HG02610 (cell line): ENCODE measurements around the gene UNC5A.

ENCODE experiments used
- ATAC-seq: cut with Tn5 transposase; IDR thresholded peaks from one replicate; pipeline ENCODE4 v1.9.1; 2021; ENCODE audit warnings: mild to moderate bottlenecking, moderate library complexity; ENCODE audit not compliant: unreplicated experiment

Gene UNC5A

DNA sequence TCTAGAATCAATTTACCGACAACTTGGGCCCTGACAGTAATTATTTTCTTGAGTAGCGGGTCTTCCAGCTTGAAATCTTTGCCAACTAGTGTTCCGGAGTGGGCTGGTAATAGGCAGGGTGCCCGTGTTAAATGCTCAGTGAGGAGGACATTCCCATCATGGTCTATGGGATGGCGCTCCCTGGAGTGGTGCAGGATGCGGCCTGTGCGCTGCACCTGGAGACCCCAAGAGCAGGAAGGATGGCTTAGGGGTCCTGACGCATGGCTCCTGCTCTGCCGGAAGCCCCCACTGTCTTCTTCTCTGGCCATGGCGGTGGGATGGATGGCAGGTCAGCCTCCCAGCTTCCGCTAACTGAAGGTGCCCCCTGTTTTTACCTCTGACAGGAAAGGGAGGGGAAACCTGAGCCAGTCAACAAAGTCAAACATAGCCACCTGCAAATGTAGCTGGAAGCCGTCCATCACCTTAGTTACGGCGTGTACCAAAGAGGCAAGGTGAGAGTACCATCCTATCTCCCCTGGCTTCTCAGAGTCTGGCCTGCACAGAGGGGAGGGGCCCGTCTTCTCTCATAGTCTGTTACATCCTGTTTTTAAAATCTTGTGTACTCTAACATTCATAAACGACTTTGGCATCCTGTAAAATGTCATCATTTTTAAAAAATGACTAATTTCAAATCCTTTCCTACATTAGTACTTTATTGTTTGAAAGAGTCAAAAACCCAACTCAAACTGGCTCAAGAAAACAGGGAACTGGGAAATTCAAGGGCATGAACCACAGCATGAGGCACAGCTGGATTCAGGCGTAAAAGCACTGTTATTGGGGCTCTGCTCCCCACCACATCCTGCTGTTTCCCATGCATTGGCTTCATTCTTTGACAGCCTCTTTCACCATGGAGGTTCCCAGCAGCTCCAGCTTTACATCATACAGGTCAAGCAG lies 28.5 kb upstream of the UNC5A start:
- no peak for ATAC-seq

DNA sequence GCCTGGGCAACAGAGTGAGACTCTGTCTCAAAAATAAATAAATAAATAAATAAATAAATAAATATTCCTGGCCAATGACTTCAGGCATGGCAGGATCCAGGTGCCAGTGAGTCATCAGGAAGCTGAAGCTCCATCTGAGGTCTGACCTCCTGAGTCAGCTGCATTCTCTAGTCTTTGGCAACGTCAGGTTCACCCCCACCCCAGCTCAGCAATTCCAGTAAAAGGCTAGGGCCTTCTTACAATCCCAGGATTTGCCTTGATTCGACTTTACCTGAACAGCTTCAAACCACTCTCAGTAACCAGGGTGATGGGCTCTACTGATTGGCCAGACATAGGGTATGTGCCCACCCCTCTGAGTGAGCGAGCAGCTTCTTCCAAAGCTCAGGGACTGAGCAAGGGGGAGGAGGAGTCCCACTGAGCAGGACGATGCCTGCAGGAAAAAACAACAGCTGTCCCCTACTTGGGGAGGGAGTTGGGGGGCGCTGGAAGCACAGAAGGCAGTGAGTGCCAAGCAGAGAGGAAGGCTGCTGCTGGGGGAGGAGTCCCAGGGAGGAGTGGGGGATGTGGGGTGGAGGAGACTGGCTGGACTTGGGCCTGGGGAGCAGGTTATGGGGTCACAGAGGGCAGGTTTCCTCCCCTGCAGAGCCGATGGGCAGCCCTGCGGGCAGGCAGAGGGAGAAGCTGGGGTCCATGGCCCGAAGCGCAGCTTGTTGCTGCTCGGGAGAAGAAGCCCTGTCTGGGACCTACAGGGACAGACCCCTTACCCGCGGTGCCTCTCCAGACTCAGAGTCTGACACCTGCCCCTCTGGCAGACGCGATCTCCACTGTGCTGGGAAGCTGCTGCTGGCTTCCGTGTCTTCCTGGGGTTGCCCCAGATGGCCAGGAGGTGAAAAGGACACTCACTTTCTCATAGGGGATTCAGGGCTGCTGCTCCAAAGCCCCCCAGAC lies 25.9 kb upstream of the UNC5A start:
- no peak for ATAC-seq

DNA sequence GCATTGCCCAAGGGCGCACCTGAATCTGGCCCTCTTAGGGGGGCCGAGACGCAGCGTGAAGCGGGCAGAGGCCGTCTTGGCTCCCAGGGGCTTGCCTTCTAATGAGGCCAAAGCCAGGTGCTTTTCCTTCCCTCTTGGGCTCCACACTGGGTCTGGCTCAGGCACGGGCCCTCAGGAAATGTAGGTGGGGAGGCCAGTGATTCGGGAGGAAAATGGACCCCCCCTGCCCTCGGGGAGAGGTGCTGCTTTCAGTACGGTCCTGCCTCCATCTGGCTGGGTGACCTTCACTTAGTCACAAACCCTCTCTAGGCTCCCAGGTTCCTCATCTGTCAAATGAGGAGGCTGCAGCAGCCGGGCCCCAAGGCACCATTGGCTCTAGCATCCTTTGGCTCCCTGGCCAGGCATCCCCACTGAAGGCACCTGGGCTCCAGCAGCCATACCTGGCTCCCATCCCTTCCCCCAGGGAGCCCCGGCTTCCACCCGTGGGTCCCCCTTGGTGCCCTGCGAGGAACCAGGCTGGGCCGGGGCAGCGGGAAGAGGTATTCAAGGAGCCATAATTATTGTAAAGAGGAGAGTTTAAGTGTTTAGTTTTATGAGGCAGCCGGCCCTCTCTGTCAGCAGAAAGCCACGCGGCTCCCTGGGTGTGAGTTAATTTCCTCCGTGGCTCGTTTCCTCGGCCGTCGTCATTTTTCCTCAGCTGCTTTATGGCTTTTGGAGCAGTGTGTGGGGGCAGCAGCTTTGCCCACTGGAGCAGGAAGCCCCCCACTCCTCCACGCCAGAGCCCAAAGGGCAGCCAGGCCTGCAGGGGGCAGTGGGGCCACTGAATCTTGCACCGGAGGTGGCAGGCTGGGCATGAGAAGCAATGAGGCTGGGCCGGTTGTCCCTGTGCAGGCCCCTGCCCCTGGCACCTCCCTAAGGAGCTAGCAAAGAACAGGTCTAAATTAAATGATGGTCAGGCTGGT lies 24.9 kb upstream of the UNC5A start:
- ATAC-seq, result no peak

DNA sequence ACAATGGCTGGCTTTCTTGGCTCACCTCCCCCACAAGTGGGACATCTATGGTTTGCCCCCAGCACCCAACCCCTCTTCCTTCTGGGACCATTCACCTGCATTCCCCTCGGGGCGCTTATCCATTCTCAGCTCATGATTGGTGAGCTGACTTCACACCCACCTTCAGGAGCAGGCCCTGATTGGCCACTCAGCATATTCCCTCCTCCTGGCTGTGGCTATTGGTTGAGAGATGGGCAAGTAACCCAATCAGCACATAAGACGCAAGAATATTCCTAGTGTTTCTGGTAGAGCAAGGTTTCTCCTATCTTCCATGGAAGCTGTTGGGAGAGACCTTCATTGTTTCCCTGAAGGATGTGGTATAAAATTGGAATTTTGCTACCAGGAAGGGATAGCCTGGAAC lies 22.7 kb upstream of the UNC5A start:
- no peak for ATAC-seq

DNA sequence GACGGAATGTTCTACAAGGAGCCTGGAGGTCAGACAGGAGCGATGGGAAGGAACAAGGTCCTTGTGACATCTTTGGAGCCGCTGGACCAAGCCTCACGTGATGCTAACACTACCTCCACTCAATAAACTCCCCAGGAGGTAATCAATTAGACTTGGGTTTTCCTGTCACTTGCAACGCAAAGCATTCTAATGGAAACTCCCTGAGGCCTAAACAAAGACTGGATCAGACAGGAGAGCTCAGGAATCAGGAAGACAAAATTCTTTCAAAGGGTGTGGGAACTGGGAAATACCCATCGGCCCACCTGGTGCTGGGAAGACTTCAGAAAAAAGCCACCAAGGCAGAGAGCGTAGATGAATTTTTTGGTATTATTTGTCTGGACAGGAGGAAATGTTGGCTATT lies 22.3 kb upstream of the UNC5A start:
- ATAC-seq, result no peak

DNA sequence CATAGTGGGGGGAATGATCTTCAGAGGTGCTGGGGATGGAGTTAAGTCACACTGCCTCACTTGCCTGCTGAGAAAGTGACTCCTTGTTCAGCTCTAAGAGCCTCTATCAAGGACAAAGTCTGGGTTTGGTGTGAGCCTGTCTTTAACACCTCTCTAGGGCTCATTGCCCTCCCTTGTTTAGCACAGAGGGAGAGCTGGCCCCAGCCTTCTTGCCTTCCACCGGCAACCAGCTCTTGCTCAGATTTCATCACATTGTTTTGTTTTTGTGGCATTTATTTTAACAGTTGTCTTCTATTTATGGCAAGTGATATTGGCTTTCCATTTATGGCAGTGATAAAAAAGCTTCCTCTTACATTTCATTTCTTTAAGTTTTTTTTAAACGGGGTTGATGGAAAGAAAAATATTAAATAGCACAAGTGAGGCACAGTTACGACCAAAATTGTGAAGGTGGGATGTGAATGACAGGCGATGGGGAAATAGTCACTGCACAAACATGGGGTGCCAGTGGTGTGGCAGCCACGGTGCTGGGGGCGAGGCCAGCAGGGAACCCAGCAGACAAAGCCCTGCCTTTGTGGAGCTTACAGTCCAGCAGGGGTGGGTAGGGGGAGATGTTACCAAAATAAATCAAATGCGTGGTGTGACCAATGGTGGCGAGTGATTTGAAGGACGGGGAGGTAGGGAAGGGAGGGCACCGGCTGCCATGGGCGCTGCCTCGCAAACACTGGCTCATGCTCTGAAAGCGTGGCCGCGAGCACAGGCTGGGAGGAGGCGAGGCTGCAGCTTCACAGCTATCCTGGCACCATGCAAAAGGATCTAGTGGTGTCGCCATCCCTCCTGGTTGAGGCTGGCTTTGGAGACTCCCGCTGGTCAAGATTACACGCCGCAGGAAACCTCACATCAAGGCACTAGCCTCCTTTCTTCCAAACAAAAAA lies 21.2 kb upstream of the UNC5A start:
- no peak for ATAC-seq

DNA sequence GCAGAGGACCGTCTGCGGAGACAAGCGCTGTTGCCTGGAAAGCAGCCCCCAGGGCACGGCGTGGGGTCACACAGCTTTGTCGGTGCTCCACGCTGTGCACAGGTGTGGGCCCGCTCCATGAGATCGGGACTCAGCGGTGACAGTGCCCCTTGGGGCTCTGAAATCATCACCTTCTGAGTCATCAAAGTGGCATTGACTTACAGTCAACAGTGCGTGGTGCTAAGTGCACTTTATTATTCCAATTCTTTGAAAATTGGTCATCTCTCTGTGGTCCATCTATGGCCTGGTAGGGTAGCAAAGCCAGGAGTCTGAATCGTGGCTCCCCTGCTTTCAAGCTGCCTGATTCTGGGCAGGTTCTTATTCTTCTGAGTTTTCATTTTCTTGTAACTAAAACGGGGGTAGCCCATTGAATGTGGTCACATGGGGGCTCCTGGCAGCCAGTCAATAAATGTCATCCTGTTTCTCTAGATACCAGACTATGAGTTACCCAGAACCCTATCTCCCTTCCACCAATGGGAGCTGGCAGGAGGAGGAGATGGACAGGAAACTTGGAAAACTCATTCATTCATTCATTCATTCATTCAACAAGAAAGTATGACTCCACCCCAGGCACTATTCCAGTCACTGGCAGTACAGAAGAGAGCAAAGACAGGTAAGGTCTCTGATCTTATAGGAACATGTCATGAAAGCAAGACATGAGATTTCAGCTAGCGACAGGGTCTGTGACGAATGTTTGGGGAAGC lies 20.3 kb upstream of the UNC5A start:
- ATAC-seq, result no peak

DNA sequence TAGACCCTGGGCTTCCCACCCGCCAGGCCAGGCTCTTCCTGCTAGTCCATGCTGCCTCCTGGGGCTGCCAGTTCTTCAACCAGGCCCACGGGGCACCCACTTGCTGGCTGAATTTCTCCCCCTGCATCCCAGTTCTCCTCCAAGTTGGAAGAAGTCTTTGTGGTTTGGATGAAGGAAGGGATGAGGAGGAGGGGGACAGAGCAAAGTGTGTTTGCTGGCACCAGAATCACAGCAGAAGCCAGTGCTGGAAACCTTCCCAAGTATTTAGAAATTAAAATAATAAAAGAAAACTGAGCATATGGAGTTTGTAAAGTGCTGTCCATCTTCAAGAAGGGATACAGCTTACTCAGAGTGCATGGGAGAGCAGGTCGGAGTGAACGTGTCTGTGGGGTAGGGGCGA lies 19.4 kb upstream of the UNC5A start:
- ATAC-seq, result no peak

DNA sequence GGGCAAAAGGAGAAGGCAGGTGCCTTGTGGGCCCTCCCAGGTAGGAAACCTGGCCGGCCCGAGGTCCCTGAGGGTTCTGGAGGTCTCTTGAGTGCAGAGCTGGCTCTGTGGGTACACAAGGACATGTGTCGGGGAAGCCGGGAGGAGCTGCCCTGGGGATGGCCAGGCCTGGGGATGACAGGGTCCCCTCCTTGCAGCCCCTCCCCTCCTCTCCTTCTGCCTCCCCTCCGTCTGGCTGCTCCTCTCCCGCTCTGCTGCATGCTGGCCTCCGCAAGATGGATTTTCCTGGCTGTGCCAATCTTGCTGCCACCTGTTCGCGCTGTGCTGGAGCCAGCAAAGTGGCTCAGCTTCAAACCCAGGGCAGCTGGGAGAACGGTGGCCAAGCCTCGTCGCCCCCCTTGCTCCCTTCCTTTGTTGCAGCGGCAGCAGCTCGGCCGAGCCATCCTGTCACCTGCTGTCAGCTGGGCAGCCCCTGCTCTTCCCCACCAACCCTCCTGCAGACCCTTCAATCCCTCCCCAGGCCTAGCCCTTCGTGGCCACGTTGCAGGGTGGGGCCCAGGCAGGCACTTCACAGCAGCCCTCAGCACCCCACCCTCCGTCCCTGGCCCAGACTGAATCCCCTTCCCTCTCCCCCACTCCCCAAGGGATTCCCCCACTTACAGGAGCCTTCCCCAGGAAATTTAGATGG lies 17.6 kb upstream of the UNC5A start:
- no peak for ATAC-seq

DNA sequence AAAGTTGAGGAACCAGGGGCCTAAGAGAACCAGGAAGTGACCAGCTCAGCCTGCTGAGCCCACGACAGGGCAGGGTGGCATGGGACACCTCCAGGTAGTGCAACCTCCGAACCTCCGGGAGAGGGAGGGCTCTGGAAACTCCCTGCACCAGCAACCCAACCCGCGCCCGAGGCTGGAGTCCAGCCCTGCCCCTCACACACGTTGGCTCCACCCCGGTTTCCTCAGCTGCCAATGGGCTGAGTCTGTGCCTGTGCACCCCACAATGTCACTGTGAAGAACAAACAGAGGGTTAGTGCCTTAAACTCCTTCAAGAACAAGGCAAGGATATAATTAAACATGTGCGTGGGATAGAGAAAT lies 17.0 kb upstream of the UNC5A start:
- no peak for ATAC-seq

DNA sequence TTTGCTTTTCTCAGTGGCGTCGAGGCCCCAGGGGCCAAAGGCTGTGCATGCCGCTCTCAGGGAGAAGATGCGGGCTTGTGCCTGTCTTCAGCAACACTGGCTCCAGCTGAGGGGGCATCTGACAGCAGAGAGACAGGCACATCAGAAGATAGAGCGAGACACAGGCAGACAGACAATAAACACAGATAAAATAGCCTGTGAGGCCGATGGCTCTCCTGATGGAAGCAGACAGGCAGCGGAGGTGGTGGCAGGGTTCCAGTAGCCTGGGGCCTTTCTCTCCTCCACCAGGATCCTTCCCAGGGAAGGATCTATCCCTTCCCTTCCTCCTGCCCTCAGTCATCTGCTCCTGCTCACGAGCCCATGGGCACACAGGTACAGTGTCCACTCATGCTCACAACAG lies 16.6 kb upstream of the UNC5A start:
- ATAC-seq, result no peak

DNA sequence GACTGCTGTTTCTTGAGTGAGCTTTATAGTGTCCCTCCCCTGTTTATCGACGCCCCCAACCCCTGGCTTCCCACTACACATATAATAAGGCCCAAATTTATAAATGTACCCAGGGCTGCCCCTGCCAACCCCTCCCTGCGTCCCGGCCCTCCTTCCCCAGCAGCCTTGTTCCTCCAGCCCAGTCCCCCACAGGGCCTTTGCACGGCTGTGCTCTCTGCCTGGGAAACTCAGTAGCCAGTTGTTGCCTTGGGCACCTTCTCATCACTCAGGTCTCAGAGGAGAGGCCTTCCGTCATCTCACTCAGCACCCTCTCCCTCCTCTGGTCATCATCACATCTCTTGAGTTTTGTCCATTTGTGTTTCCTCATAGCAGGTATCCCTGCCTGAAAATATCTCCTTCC lies 15.8 kb upstream of the UNC5A start:
- ATAC-seq, result no peak

DNA sequence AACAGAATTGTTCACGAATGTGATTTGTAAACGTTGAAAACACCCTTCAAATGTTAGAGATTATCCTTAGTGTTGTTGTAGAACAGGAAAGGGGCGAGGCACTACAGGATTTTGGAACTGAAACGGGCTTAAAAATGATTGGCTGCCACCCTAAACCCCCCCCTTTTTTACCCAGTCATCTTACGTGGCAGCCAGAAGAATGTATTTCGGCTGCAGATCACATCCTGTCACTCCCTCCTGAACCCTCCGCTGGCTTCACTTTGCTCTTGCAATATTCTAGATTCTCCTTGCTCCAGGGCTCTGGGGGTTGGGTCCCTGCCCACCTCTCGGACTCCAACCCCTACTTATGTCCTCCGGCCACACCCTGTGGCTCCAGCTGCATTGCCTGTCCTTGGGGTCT lies 13.9 kb upstream of the UNC5A start:
- no peak for ATAC-seq

DNA sequence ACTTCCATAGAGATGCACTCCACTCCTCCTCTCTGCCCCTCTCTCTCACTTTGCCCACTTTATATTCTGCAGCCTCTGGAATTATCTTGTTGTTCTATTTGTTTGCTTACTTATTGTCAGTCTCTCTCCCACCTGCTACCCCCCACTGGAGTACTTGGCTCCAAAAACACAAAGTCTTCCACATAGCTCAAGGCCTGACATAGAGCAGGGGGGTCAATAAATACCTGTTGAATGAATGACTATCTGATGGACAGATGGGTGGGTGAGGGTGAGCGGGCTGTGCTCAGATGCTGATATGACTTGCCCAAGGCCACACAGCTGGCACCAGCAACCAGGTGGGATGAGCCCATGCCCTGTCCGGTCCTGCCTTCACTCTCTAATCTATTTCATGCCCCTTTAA lies 13.4 kb upstream of the UNC5A start:
- no peak for ATAC-seq

DNA sequence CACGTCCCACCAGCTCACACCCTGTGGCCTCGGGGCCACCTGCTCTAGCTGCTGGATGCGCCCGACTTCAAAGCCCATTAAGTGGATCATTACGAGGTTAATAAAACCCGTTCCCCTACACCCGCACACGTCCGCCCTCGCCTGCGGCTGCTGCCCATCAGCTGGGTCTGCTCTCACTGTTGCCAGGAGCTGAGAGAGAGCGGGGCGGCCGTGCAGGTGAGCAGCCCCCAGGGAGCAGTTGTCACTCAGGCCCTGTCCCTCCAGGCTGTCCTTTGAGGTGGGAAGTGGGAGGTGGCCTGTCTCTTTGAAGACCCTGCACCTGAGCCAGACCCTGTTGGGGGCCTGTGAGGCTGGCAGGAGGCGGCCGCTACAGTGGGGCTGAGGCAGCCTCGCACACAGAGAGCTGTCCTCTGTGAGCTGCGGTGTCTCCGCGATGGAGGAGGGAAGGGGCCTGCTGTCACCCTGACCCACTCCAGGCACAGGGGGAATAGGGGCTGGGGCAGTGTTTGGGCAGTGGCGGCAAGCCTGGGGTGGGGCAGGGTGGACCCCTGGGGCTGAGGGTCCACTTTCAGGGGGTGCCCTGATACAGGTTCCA lies 12.8 kb upstream of the UNC5A start:
- no peak for ATAC-seq

DNA sequence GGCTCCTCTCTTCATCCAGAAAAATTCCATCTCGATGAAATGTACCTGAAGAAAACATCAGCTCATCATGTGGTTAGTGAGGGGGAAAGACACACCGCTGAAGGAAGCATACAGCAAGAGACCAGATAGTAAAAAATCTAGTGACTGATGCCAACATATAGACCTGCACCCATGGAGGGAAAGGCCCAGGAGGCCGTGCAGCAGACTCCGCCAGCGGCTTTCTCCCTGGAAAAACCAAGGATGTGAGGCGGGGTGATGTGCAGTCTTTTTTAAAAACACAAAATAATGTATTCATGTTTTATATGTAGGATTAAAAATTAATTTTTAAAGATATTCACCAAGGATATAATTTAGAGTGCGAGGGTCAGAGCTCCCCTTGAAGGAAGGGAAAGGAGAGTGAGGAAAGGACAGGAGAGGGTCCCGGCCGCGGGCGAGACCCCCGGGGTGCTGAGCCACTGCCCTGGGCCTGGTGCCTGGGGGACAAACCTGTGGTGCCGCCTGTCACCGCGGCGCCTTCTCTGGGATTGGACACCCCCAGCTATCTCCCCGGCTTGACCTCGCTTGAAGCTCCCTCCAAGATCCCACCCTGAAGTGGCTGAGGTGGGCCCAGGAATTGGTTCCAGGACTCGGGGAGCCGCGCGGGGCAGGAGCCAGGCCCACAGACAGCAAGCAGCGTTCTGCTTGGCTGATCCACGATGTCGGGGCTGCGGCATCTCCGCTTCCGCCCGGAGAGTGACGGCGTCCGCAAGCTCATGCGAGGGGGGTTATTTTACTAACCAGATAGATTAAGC lies 12.1 kb upstream of the UNC5A start:
- ATAC-seq, result no peak

DNA sequence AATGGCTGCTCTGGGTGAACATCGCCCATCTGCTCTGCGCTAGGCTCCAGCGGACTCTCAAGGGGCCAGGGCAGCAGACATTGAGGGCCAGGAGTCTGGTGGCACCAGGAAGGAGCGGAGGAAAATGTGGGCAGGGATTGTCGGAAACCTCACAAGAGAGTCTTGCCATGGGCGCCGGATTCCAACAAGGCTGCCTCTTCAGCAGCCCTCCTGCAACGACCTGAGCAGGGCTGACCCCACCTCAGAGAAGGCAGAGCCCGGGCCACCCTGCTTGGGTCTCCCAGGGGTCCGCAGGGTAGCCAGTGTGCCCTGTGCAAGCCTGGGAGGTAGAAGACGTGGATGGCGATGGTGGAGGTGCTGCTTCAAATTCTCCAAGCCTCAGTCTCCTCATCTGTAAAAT lies 11.4 kb upstream of the UNC5A start:
- no peak for ATAC-seq
